HG03558 (cell line): ENCODE data around the gene CDRT4.

Experiments
- ATAC-seq: cut with Tn5 transposase; IDR thresholded peaks from one replicate; pipeline ENCODE4 v1.9.1; 2021; ENCODE audit warnings: moderate number of reproducible peaks; ENCODE audit not compliant: unreplicated experiment; ENCODE audit errors: extremely low read depth

Gene CDRT4

DNA sequence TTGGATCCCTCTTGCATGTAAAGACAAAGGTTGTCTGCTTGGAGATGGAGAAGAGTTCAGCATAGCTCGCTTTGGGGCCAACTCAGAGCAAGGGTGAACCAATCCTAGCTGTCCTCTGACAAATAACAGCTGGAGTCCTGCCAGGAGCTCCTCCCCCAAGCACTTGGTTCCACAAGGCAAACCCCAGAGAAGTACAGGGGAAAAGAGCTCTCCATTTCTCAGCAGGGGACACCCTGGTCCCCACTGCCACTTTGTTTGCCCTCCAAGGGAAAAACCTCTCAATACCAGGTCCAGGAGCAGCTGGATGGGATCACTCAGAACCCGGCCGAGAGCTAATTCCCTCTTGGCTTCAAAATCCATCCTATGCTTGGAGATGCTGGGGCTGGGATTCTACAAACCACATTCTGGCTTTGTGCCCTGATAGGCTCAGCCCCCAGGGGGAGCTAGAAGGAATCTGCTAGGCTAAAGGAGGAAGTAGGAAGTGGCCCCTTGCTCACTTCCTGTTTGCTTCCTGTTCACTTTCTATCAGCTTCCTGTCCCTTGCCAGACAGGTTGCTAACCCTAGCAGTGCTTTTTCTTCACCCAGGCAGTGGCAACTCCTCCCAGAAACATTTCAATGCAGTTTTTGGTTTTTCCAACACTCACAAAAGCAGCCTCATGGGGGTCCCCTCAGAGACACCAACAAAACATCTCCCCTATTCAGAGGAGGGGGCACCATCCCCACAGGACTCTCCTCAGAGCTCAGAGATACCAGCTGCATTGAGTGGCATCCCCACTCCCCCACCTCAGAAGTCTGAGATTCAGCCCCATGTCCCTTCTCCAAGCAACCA is 30.7 kb downstream of the CDRT4 start:
- no peak for ATAC-seq

DNA sequence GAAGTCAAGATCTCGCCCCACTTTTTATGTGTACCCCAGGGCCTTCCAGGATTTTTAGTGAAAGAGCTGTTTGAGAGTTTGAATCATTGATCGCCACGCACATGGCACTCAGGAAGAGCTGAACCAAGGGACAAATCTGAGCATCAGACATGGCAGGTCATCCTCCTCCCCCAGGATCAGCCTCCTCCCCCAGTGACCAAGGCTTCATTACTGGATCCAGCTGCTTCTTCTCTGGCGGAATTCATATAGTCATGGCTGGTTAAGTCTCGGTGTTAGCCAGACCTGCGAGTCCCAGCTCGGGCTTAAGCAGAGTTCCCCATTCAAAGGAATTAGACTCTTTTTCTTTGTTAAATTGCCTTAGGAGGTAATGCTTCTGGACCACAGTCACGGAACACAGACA is 32.5 kb downstream of the CDRT4 start:
- ATAC-seq, result no peak

DNA sequence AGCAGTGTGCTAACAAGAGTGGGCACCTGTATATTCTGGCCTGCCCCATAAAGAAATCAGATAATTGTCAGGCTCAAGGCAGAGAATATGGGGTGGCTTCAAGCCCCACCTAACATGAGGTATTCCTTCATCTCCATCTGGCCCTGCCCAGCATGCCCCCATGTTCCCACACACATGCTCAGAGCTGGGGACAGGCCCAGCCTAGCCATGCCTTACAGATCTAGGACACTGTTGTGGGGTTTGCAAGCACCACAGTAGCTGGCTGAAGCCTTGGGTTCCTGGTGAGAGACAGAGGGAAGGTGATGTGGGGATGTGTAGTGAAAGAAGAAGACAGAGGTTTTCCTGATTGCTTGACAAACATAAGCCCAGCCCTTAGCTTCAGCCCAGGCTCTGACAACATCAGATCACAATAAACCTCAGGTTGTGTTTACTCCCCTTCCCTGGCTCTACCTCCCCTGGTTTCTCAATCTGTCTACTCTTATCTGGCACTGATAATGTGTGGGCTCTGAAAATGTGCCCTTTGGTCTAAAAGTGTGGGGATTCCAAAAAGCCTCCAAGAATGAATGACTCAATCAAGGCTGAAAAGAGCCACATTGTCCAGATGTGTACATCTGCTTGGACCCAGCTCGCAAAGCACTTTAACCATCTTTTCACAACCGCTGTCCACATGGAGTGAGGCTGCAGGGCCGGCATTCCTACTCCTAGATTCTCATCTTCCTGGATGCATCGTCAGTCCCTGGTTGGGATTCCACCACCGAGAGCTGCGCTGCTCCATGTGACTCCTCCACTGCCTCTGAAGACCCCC is 34.4 kb downstream of the CDRT4 start:
- ATAC-seq, result no peak

DNA sequence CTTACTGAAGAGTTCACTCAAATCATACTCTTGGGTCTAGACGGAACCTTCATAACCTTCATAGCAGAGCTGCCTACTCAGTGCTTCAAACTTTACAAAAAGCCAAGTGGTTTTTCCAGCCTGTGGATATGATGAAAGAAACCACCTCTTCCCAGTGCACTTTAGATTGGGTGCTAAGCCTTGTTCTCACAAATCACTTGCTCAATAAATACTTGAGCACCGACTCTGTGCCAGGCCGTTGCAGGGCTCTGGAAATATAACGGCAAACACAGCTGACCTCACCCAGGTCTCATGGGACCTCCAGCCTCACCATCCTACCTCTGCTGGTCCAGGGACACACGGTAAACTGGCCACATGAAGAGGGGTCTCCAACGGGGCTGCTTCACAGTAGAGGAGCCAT is 35.7 kb downstream of the CDRT4 start:
- ATAC-seq, result no peak

DNA sequence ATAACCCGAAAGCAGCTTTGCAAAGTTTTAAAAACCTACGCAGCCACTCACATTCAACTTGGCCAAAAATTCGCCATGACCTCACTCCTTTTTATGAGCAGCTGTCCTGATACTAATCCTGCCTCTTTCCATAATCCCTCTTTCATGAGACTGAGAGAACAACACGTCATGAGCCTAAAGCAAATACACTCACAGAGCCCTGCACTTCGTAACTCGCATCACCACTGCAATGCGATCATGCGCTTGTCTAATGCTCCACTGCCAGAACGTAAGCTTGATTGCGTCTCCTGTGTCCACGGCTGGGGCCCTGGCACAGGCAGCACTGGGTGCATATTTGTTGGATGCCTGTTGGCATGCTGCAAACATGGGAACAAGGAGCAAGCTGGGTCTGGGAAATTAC is 36.2 kb downstream of the CDRT4 start:
- ATAC-seq, result no peak

DNA sequence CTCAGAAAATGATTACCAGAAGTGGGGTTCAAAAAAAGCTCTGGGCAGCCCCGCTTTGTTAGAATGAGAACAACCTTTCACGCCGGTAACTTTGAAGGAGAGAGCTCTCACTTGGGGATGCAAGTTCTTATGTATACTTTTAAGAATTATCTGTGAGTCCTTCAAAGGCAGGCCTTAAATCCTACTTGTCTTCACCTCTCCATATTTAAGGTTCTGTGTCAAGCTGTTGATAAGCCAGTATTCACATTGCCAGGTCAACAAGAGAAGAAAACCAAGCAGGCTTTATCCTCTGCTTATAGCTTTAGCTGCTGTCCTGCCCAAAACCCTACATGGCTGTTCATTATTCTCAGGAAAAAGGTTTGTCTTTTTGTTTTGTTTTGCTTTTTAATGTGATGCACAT is 42.9 kb downstream of the CDRT4 start:
- ATAC-seq, result no peak

DNA sequence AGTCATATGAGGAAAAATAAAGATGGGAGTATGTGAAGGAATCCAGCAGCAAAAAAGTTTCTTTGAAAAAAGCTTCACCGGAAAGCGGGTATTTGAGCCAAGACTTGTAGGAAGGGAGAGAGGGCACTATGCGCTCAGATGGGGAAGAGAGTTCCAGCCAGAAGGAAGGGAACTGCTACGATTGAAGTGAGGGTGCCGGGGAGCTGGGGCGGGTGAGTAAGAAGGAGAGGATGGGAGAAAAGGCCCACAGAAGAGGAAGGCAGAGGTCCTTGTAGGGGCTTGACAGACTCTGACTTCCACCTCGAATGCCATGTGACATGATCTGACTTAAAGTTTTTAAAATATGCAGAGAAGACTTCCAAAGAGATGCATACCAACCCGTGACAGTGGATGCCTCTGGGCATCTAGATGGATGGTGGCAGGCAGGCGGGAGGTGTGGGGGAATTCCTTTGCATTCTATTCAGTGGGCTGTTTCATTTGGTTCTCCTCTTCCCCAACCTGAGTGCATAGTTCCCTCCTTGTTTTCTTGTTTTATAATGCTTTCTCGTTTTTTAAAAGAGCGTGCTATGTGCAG is 44.9 kb downstream of the CDRT4 start:
- no peak for ATAC-seq

DNA sequence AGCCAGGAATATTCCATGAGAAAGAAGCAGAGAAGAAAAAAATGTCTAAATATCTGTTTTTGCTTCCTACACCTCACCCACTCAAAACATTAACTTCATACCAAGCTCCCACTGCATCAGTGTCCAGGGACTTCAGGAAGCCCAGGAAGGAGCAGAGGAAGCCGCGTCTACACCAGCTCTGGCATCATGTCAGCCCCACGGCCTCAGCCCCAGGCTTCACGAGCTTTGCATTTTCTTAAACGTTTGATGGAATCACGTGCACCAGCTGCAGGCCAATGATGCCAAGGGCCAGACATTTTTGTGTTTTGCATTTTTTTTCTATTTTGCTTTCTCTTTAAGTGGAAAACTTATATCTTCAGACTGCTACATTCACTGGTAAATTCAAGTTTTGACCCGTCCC is 48.6 kb downstream of the CDRT4 start:
- ATAC-seq, result no peak

DNA sequence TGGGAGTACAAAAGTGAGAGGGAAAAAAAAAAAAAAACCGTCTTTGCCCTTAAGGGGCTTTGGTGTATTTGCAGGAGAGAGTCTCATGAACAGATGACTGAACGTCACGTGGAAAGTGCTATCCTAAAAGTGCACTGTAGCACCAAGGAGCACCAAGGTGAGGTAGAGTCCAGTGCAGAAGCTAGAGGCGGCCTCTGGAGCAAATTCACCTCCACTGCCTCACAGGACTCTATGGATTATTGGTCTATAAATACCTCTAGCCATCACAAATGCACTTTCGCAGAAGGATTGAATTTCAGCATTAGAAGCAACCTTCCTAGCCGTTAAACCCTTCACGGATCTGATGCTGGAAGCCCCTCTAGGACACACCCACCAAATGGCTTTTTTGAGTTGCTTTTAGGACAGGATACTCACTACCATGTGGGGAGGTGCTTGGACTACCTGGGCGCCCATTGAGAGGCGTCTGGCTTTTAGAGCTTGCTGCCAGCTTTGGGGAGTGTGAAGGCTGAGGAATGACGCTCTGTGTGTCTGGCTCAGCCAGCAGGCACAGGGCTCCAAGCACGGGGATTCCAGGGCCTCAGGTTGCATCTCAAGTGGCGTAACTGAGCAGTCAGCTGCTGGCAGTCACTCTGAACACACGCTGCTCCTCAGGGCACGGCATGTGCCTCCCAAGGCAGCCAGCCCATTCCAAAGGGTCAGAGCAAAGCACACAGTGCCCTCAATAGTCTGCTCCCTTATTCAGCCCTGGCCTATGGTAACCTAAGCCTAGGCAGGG is 52.7 kb downstream of the CDRT4 start:
- ATAC-seq, result no peak

DNA sequence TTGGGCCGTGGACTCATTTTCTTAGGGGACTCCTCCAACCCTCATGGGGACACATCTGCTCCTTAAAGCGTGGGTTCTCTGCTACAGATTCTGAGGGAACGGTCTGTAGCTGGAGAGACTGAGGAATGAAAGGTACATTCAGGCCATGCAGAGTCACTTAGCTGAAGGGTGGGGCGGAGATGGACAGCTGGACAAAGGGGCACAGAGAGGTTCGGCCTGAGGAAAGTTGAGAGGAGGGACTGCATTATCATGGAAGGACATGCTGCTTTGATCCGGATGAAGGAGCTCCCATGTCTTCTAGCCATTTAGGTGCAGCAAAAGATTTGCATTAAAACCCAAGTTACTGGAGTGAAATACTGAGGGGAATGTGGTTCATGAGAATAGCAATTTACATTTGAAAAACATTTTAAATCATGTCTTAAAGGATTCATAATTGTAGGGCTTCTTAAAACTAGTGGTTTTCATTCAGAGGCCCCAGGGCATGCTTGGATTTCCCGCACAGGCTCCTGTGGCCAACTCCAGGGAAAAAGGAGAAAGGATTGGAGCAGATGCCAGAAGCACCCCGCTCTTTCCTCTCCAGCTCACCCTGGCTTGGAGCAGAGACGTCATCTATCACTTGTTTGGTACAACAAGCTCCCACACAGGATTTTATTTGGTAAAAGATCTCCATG is 54.2 kb downstream of the CDRT4 start:
- ATAC-seq, result no peak

DNA sequence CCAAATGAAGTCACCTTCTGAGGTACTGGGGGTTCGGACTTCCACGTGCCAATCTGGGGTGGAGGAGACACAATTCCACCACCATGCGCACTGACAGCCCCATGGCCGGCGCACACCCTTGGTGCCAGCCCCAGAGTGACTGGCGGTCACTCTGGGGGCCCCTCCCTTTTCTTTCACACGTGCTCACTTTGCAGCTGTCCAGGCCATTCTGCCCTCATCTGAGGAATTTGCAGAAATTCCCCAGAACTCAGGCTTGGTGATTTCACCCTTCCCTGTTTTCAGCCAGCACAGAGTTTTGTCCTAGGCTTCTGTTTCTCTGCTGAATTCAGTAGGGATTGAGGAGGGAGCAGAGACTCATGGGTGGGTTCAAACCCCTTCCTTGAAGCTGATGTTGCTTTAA is 54.8 kb downstream of the CDRT4 start:
- ATAC-seq, result no peak

DNA sequence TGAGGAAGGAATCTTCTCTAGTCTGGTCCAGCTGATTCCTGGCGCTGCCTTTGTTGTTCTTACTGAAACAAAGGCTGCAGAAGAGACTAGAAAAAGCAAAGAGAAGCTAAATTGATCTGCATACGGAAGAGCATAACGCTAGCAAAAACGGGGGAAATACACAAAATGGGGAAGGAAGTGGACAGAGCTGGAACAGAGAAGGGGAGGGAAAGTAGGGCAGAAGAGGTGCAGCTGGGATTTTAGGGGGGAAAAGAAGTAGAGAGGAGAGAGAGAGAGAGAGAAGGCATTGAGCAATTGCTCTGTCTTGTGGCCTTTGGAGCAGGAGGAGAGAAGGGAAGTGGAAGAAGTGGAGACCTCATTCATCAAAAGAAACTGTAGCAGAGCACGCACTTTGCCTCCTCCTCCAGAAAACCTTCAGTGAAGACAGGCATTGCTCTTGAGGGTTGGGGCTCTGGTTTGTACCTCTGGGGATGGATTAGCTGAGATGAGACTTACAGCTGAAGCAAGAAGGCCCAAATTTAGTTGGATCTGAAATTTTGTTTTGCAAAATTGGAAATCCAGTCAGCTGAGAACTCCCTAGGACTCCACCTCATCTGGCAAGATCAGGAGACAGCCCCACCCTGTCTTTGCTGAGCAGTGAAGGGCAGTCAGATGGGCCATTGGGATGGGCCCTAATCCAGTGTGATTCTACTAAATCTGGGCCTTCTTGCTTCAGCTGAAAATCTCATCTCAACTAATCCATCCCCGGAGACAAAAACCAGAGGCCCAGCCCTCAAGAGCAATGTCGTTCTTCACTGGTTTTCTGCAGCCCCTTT is 55.8 kb downstream of the CDRT4 start:
- ATAC-seq, result no peak

DNA sequence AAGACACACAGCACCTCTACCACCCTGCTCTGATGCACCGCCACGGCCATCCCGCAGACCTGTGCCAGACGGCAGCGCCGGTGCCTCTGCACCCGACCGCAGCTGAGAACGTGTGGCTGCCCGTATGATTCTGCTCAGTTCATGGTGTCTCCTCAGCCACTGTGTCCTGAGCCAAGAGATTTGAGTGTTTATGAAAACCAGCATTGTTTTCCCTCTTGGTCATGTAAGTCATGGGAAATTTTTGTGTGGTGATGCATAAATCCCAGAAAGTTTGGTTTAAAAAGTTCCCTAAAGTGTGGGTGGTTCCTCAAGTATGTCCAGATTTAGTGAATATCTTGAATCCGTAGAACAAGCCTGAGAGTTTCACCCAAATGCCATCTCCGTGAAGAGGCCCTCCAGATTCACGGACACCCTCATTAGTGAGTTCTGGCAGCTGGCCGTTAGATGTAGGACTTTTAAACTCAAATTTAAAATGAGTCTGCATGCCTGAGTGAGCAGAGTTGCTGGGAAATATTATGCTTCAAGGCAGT is 57.6 kb downstream of the CDRT4 start:
- no peak for ATAC-seq

DNA sequence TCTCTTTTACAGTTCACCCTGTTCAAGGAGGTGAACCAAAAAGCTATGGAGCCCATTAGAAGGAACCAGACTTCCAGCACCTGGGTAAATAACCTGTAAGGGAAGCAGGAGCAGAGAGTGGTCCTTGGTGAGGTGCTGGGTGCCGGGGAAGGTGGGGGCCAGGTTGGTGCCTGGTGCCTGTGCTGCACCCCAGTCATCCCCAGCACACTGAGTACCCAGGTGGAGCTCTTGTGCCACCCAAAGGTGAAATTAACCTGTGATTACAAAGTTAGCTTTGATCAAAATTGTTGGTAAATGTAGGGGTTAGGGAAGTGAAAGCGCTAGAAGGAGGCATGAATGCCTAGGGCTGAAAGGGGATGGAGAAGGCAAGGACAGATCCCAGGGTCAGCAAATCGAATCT is 58.6 kb downstream of the CDRT4 start:
- no peak for ATAC-seq

DNA sequence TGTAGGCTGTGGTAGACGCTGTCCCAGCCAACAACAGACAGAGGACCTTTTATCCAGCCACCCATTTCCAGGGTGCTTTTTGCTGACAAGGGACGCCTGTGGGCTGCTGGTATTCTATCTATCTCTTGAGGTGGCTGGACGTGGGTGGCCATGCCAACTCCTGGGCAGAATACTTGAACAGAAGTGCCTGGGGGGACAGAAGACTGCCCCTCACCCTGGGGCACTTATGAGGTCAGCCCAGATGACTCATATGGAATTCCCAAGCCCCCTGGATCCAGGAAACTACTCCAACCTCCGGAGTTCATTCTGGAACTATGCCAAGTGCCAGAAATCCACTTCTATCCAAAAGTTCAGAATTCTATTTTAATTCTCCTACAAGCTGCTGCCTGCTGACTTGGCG is 61.3 kb downstream of the CDRT4 start:
- no peak for ATAC-seq

DNA sequence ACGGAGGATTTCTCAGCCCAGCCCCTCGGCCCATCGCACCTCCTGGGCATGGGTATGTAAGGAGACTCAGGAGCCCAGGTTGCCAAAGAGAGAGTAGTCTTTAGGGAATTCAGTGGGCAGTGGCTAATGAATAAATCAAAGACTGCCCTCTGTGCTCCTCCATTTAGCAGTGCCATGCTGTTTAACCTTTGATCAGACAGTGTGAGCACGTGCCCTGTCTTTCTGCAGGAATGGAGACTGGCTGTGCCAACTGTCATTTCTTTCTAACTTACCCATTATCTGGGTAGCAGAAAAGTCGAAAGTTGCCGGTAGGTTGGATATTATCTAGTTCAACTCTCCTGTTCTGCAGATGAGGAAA is 62.4 kb downstream of the CDRT4 start:
- ATAC-seq, result no peak

DNA sequence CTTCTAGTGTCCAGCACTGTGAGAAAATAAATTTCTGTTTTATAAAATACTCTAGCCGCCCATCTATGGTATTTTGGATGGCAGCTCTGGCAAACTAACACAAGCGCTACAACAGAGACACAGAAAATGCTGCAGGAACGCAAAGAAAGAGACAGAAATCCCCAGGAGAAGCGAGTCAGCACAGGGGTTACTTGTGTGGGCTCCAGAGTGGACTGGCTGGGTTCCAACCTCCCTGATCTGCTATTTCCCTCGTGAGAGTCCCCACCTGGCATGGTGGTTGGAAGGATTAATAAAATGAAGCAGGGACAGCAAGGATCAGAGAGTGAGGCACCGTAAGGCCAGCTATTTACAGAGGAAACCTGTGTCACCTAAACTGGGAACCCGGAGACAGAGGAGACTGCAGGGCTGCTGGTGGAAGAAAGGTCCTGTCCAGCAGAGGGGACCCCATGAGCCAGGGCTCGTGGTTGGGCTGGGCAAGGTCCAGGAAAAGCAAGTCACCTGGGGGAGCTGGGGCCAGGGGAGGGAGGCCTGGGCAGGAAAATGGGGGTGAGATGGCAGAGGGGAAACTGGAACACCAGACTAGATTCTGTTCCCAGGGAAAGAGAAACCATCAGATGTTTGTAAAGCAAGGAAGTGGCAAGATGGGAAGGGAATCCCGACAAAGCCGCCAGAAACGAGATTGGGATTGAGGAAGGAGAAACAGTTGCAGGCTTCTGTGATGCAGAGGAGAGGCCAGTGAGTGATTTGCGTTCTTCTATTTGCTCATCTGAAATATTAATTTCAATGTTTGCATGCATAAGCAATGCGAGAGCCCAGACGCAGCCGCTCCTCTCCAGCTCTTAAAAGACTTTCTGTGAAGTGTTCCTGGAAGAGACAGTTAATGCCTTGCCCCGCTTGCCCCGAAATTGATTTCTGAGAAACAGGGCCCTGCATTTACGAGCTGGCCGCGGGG is 63.0 kb downstream of the CDRT4 start:
- ATAC-seq, result no peak
